Fibroblast of skin of abdomen (primary cell): ENCODE results near the gene BNIP5.
"Not testable (repeated sequence)": the region's sequence is repeated elsewhere in the genome, so short reads cannot be mapped to it uniquely, and the experiment has no call there.

Source experiments
- DNase-seq: peaks from one replicate; pipeline ENCODE4 v3.0.0-alpha.2; 2013

Gene BNIP5

DNA sequence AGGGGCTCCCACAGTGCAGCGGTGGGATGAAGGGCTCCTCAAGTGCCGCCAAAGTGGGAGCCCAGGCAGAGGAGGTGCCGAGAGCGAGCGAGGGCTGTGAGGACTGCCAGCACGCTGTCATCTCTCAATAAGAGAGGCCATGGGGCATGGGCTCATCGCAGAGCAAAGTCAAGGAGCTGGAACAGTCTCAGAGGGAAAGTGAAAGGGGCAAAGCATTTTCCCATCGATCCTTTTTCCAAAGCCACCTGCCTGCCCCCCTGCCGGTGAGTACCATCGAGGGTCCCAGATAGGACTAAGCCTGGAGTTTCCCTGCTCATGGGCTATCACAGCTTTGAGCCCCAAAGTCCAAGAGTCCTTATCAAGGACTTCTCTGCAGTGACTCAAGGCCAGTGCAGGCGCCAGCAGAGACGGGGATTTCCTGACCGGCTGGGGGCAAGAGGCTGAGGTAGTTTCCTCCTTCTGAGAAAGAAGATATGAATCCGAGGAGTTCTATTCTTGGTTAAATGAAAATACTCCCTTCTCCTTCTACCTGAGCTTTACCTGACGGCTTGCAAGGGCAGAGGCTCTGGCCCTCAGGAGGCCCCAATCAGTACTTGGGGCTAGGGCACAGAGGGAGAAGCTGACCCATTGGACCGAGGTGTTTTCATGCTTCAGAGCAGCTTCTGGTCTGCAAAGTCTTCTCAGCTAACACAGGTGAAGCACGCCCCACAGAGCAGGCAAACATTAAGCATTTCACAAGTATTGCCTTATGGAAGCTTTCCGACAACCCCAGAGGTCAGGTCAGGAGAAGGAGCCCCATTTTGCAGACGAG lies 28.2 kb upstream of the BNIP5 start:
- no peak for DNase-seq

GRCh38 chr6:36364061-36364635 lies 27.5 kb upstream of the BNIP5 start:
- DNase-seq: not testable (repeated sequence)

- DNase-seq: not testable (repeated sequence)
Measured at GRCh38 chr6:36363371-36363752, 26.7 kb upstream of the BNIP5 start.

DNA sequence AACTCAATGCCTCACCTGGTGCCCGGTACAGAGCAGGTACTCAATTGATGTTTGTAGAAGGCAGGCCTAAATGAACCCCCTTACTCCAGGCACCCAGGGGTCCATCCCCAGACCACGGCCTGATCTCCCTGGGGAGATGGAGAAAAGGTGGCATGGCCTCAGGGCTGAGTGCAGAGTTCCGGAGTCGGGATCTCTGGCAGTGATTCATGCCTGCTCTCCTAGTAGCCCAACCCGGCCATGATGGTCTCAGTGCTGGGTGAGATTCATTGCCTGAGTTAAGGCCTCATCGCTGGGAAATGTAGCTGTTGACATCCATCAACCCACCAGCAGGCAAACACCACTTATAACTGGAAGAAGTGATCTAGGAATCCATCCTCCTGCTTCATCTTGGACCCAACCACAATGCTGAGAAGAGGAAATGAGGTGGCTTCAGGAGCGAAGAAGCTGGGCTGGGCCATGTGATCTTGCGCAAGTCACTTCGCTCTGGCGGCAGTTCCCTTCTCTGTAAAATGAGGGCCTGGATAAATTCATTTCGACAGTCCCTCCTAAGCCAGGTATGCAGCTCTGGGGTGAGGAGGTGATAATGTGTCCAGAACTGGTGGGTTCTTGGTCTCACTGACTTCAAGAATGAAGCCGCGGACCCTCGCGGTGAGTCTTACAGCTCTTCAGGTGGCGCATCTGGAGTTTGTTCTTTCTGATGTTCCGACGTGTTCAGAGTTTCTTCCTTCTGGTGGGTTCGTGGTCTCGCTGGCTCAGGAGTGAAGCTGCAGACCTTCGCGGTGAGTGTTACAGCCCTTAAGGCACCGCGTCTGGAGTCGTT lies 26.1 kb upstream of the BNIP5 start:
- no peak for DNase-seq

GRCh38 chr6:36361071-36361470 lies 24.4 kb upstream of the BNIP5 start:
- DNase-seq: no peak

GRCh38 chr6:36360241-36361054 lies 23.8 kb upstream of the BNIP5 start:
- peak; percentile 70 for DNase-seq

DNA sequence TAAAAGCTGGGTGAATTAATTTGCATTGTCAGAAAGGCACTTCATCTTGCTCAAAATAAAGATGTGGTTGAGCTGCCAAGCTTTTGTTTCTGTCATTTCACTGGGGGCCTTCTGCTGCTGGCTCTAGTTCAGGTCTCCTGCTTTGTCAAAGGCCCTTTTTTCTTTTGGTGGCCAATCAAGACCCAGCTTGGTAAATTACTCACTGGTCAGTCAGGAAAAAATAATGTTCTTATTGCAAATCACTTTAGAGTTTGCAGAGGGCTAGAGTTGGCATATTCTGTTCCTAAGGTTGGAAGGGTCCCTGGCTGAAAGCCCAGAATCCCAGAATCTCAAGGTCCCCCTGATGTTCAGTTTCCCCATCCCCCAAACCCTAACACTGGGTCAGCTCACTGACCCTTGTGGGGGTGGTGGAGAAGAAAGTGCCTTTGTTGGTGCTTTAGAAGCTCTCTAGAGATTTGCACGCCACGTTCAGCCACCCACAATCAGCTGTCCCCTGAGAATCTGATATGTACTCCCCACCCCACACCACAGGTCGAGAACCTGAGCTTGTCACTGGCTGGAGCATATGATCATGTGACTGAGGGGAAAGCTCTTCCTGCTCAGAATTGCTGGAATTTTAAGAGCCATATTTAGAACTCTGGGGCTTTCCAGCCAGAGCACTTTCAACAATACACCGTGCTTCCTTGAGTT lies 21.7 kb upstream of the BNIP5 start:
- no peak for DNase-seq

- DNase-seq: no peak
Measured at GRCh38 chr6:36357872-36358225, 21.2 kb upstream of the BNIP5 start.

DNA sequence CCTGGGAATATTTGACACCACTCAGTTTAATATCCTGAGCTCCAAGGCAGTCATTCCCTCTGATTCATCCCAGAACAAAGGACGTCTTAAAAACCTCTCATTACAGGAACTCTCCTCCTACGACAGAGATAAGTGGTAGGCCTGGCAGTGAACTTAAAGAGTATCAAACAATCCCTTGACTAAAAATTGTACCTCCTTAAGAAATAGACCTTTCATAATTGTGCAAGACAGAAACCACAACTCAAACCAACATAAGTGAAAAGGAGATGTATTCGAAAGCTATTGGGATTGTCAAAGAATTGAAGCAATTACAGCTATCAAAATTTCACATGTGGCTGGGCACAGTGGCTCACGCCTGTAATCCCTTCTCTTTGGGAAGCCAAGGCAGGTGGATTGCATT lies 19.1 kb upstream of the BNIP5 start:
- DNase-seq: no peak

- DNase-seq: peak; percentile 72
Measured at GRCh38 chr6:36353411-36353915, 16.8 kb upstream of the BNIP5 start.

DNA sequence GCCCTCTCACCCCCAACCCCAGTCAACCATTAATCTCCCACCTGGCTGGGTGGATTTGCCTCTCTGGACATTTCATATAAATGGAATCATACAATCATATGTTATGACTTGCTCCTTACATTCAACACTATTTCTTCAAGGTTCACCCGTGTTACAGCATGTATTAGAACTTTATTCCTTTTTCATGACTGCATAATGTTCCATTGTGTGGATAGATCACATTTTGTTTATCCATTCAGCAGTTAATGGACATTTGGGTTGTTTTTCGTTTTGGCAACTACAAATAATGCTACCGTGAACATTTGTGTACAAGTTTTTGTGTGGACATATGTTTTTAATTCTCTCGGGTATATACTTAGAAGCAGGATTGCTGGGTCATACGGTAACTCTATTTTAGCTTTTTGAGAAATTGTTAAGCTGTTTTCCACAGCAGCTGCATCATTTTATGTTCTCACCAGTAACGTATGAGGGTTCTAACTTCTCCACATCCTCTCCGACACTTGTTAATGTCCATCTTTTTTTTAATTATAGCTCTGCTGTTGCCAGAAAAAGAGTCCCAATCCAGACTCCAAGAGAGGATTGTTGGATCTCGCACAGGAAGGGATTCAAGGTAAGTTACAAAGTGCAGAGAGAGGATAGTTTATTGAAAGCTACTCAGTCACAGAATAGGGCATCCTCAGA lies 15.9 kb upstream of the BNIP5 start:
- DNase-seq: no peak

GRCh38 chr6:36350681-36351571 lies 14.2 kb upstream of the BNIP5 start:
- peak; percentile 88 for DNase-seq

- no peak for DNase-seq
Measured at GRCh38 chr6:36350082-36350481, 13.4 kb upstream of the BNIP5 start.

DNA sequence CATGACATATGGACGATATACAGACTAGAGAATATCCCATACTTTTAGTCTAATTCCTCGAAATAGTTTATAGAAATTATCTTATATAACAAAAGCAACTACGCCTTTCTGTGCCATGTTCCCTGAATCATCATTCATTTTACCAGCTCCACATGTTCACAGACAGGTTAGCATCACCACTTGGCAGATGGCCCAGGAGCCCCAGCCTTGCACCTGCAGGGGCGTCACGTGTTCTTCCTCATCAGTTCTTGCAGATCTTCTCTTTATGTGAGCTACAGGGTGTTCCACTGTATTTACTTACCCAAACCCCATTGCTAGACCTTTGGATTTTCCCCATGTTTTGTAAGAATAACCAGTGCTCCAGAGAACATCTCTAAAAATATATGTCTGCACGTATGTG lies 12.6 kb upstream of the BNIP5 start:
- DNase-seq: no peak

DNA sequence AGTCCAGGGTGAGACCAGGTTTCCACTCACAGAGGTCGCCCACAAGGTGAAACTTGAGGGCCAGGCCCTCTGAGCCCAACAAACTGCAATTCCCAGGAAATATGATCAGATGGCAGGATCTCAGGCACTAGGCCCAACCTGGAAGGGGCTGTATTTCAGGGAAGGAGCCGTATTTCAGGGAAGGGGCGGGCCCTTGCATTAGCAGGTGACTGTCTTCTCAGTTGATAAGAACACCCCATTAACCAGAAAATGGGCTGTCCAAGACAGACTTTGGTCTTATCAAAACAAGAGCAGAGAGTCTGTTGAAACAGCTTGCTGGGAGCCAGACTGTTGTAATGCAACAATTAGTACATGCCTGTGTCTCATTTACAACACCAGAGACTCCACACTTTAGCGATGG lies 10.9 kb upstream of the BNIP5 start:
- DNase-seq: no peak

GRCh38 chr6:36346486-36347273 lies 10.0 kb upstream of the BNIP5 start:
- no peak for DNase-seq

DNA sequence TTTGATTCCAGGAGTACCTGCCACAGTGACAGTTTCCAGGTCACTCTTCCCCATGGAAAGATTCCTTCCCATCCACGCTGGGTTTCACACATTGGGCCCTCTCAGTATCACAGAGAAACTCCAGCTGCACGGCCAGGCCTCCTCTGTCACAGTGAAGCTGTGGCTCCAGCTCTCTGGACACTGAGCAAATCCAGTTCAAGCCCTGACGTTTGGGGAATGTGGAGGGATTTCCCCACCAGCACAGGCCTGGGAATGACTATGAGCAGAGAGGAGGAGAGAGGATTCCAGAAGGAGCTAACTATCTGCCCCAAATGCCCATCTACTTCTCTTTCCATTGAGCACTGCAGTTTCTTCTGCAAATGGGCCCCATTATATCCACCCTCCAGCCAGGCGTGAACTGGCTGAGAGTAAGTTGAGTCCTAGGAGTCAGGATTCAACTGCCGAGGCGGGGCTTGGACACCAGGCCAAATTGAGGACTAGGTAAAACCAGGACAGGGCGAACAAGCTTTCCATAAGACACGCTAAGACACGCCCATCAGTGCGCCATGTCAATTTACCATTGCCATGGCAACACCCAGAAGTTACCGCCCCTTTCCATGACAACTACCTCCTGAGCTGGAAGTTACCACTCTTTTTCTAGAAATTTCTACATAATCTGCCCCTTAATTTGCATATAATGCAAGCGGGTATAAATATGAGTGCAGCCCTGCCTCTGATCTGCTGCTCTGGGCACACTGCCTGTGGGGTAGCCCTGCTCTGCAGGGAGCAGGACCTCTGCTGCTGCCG lies 9.2 kb upstream of the BNIP5 start:
- no peak for DNase-seq

GRCh38 chr6:36343109-36343680 lies 6.5 kb upstream of the BNIP5 start:
- no peak for DNase-seq
